B cell (primary cell): ENCODE measurements around the gene PRTG. TPM values are rescaled to one million over a fixed set of nuclear protein-coding genes. Genes with fewer than 3 reads are reported as not detected.

Experiments
- ATAC-seq: fragments of 200-7000 bp; cut with Tn5 transposase; one replicate; pipeline ENCODE4 v1.10.0; 2021; ENCODE audit warnings: low read depth, mild to moderate bottlenecking, moderate number of reproducible peaks, moderate library complexity
- CTCF ChIA-PET: fragments of 350-600 bp; sonication (Branson Sonifier 250); formaldehyde crosslinking; loops from one replicate; lab custom pipeline; 2021; ENCODE audit warnings: antibody characterized with exemption, inconsistent platforms; lab: Charles Lee
- POLR2A ChIA-PET: fragments of 350-600 bp; sonication (Branson Sonifier 250); formaldehyde crosslinking; loops from one replicate; lab custom pipeline; 2021; ENCODE audit warnings: antibody characterized with exemption; lab: Charles Lee
- DNase-seq: peaks from one replicate; pipeline ENCODE4 v3.0.0; 2013
- H2AFZ ChIP-seq: 2 replicates; pipeline ENCODE4 v1.6.1; 2012; ENCODE audit warnings: mild to moderate bottlenecking, low read depth, low read length; ENCODE audit not compliant: insufficient read depth, poor library complexity, severe bottlenecking
- H3K27ac ChIP-seq, 2 donors: 1 replicate in 1 of 2; 2 replicates in 1 of 2; pipeline ENCODE4 v1.5.1; 2012 to 2013; ENCODE audit warnings: low read length in 2 of 2, mild to moderate bottlenecking in 2 of 2, moderate library complexity in 1 of 2
- H3K27me3 ChIP-seq, 4 experiments: fragments of 200-600 bp in 1 of 4; sonication (generic) in 1 of 4; replicated peaks in 1 of 4; 1 replicate in 2 of 4; 2 replicates in 2 of 4; pipeline versions ENCODE4 v1.6.1 to v1.7.0; 2013 to 2016; ENCODE audit warnings: low read length in 3 of 4, mild to moderate bottlenecking in 2 of 4, mixed read lengths in 1 of 4, moderate library complexity in 1 of 4; ENCODE audit not compliant: insufficient read depth in 4 of 4, control insufficient read depth in 3 of 4; ENCODE audit errors: control extremely low read depth in 1 of 4
- H3K36me3 ChIP-seq, 2 experiments: replicated peaks in 1 of 2; 1 replicate in 1 of 2; 2 replicates in 1 of 2; pipeline versions ENCODE4 v1.6.1 to v1.7.1; 2013; ENCODE audit warnings: low read length in 1 of 2; ENCODE audit not compliant: insufficient read depth in 2 of 2, control insufficient read depth in 1 of 2; ENCODE audit errors: control extremely low read depth in 1 of 2, extremely low read depth in 1 of 2
- H3K4me1 ChIP-seq, 2 donors: fragments of 200-600 bp in 1 of 2; sonication (generic) in 1 of 2; 1 replicate in 1 of 2; 2 replicates in 1 of 2; pipeline versions ENCODE4 v1.5.1 to v1.6.1; 2013 to 2017; ENCODE audit warnings: low read length in 2 of 2; ENCODE audit not compliant: control insufficient read depth in 2 of 2, insufficient read depth in 2 of 2
- H3K4me2 ChIP-seq: replicated peaks from 2 replicates; pipeline ENCODE3; 2012; ENCODE audit warnings: mild to moderate bottlenecking, low read depth, low read length; ENCODE audit not compliant: poor library complexity, severe bottlenecking
- H3K4me3 ChIP-seq, 5 experiments: fragments of 200-600 bp in 1 of 5; sonication (generic) in 1 of 5; 1 replicate in 3 of 5; 2 replicates in 2 of 5; pipeline versions ENCODE4 v1.5.1 to v1.7.0; 2011 to 2016; ENCODE audit warnings: low read length in 4 of 5, mild to moderate bottlenecking in 4 of 5, low read depth in 2 of 5, control low read depth in 1 of 5, moderate library complexity in 1 of 5; ENCODE audit not compliant: insufficient read depth in 1 of 5; ENCODE audit errors: control extremely low read depth in 1 of 5, extremely low read depth in 1 of 5
- H3K79me2 ChIP-seq: fragments of 200-600 bp; sonication (generic); one replicate; pipeline ENCODE4 v1.6.0; 2016; ENCODE audit warnings: low read length; ENCODE audit not compliant: control insufficient read depth, insufficient read depth
- H3K9ac ChIP-seq: fragments of 200-600 bp; sonication (generic); 2 replicates; pipeline ENCODE4 v1.6.1; 2017; ENCODE audit warnings: mild to moderate bottlenecking, low read length, moderate library complexity
- H3K9me3 ChIP-seq, 3 donors: one replicate each; pipeline versions ENCODE4 v1.6.1 to v1.7.1; 2013; ENCODE audit warnings: low read length in 2 of 3; ENCODE audit not compliant: control insufficient read depth in 2 of 3, insufficient read depth in 1 of 3; ENCODE audit errors: control extremely low read depth in 1 of 3
- H4K20me1 ChIP-seq: 2 replicates; pipeline ENCODE4 v1.6.0; 2012; ENCODE audit warnings: mild to moderate bottlenecking, low read length; ENCODE audit not compliant: insufficient read depth, control insufficient read depth, poor library complexity, severe bottlenecking
- H3K27ac Mint-ChIP-seq: one replicate; pipeline ENCODE4 v1.8.0; 2021; ENCODE audit warnings: mixed read lengths
- H3K27me3 Mint-ChIP-seq: one replicate; pipeline ENCODE4 v1.8.0; 2021; ENCODE audit warnings: mixed read lengths
- H3K4me1 Mint-ChIP-seq: one replicate; pipeline ENCODE4 v1.8.0; 2021; ENCODE audit warnings: mixed read lengths
- H3K4me3 Mint-ChIP-seq: one replicate; pipeline ENCODE4 v1.8.0; 2021; ENCODE audit warnings: mixed read lengths
- H3K9me3 Mint-ChIP-seq: one replicate; pipeline ENCODE4 v1.8.0; 2022; ENCODE audit warnings: mixed read lengths; ENCODE audit not compliant: insufficient read depth
- CTCF ChIP-seq: fragments of 200-600 bp; IDR thresholded peaks from one replicate; pipeline ENCODE4 v1.8.0; 2022; ENCODE audit warnings: antibody characterized with exemption, mild to moderate bottlenecking
- EZH2 ChIP-seq: IDR thresholded peaks from 2 replicates; pipeline ENCODE4 v1.6.1; 2012; ENCODE audit warnings: borderline replicate concordance, low read depth, mild to moderate bottlenecking, moderate library complexity, low read length; ENCODE audit not compliant: insufficient read depth, poor library complexity, severe bottlenecking
- whole genome bisulfite sequencing: methylation state at CpG from one replicate; pipeline ENCODE4 v1.1.5; 2013; ENCODE audit warnings: missing lambda C conversion rate; ENCODE audit not compliant: insufficient coverage; 5-methylcytosine and 5-hydroxymethylcytosine counted together
- intact Hi-C: fragments of 100-400 bp; cut with micrococcal nuclease; formaldehyde crosslinking; loops from one replicate; pipeline ENCODE4 v1.10.0; 2022
- polyA plus RNA-seq: library from polyadenylated mRNA; depleted of rRNA; stranded (reverse); fragments of >200 nt; gene quantifications from 2 replicates; pipeline ENCODE4 v1.2.3, GENCODE V29; 2012
- total RNA-seq, 2 donors: library from RNA; stranded (reverse); fragments of 120-200 nt in 1 of 2; gene quantifications; 1 replicate in 1 of 2; 2 replicates in 1 of 2; pipeline versions ENCODE4 v1.2.3 to v1.2.4, GENCODE V29; 2013 to 2022

PRTG gene
- total and polyA plus RNA-seq, 2 donors (not counting 1 experiment from before 2014, with no cell fraction given), result not detected

- Histone ChIP-seq H3K4me2 (no peak overlapping the region), H3K9ac (no peak overlapping the region), H4K20me1 (no peaks in the 10 kb centered on the region), H3K27me3 (no peaks in the 10 kb centered on the region), H3K9me3 (no peaks in the 10 kb centered on the region), H2AFZ (no peak overlapping the region), H3K4me1 (no peaks in the 10 kb centered on the region), H3K79me2 (no peaks in the 10 kb centered on the region), H3K27ac (no peak overlapping the region), H3K36me3 (no peaks in the 10 kb centered on the region), H3K4me3 (no peak overlapping the region)
- H3K4me3 Mint-ChIP-seq, result no peak overlapping the region
- ChIA-PET POLR2A (no interaction called here), CTCF (no interaction called here)
- DNase-seq (no peak), ATAC-seq (no peak)
- H3K4me1 Mint-ChIP-seq, result no peaks in the 10 kb centered on the region
- TF ChIP-seq EZH2, result no peak
- no peak for TF ChIP-seq CTCF
- no peaks in the 10 kb centered on the region for H3K9me3 Mint-ChIP-seq
- intact Hi-C loops, result no loop called here
- no peak overlapping the region for H3K27ac Mint-ChIP-seq
- H3K27me3 Mint-ChIP-seq, result peaks cover 6% of the 10 kb centered on the region
Measured at GRCh38 chr15:55710286-55710685, 32.7 kb downstream of the PRTG start.

- ChIA-PET CTCF (no interaction called here), POLR2A (no interaction called here)
- TF ChIP-seq CTCF (no peak), EZH2 (no peak)
- Histone ChIP-seq H3K4me3 (no peak overlapping the region), H3K9me3 (no peaks in the 10 kb centered on the region), H2AFZ (no peak overlapping the region), H3K4me2 (no peak overlapping the region), H3K27ac (no peak overlapping the region), H3K4me1 (no peaks in the 10 kb centered on the region), H4K20me1 (no peaks in the 10 kb centered on the region), H3K9ac (no peak overlapping the region), H3K36me3 (no peaks in the 10 kb centered on the region), H3K79me2 (no peaks in the 10 kb centered on the region), H3K27me3 (no peaks in the 10 kb centered on the region)
- H3K27ac Mint-ChIP-seq, result no peak overlapping the region
- peaks cover 3% of the 10 kb centered on the region for H3K27me3 Mint-ChIP-seq
- H3K4me1 Mint-ChIP-seq, result no peaks in the 10 kb centered on the region
- no peak overlapping the region for H3K4me3 Mint-ChIP-seq
- intact Hi-C loops, result no loop called here
- DNase-seq (no peak), ATAC-seq (no peak)
- WGBS, result no CpG with 5 or more reads among the region's 2 CpGs
- H3K9me3 Mint-ChIP-seq, result no peaks in the 10 kb centered on the region
Measured at GRCh38 chr15:55709458-55709857, 33.5 kb downstream of the PRTG start.
